ENCODE results near the gene HOMER1. TPM values are rescaled to one million over a fixed set of nuclear protein-coding genes. Genes with fewer than 3 reads are reported as not detected.

Gene HOMER1
- polyA plus RNA-seq, 3 donors, result 0.03 to 0.62 (median 0.04) TPM

GRCh38 chr5:79489773-79490172, 24.2 kb downstream of the HOMER1 start:
- no CpG with 5 or more reads among the region's 1 CpG for WGBS (ENCODE audit: insufficient coverage)
- Mint-ChIP-seq H3K36me3 (no peaks in the 10 kb centered on the region), H3K9me3 (peaks cover 0 to 2% (median 0%) of the 10 kb centered on the region in 7 donors), H3K27me3 (ENCODE audit: low read depth in 3 of 3) (peaks cover 1 to 11% (median 9%) of the 10 kb centered on the region in 3 donors), H3K4me1 (no peaks in the 10 kb centered on the region), H3K4me3 (no peak overlapping the region), H3K27ac (no peak overlapping the region)
- Histone ChIP-seq H3K79me2 (ENCODE audit: insufficient read depth, low read length) (no peaks in the 10 kb centered on the region), H4K20me1 (ENCODE audit: insufficient read depth, low read length) (no peaks in the 10 kb centered on the region), H3K36me3 (replicated peaks in 1 of 2; ENCODE audit: control insufficient read depth in 1 of 2, insufficient read depth in 2 of 2, low read length in 2 of 2) (no peaks in the 10 kb centered on the region), H3K27me3 (ENCODE audit: control insufficient read depth in 2 of 2, insufficient read depth in 2 of 2, low read length in 2 of 2) (peaks cover 0 to 14% of the 10 kb centered on the region in 2 donors), H3K4me3 (replicated peaks in 1 of 3; ENCODE audit: low read depth in 2 of 3, low read length in 3 of 3) (no peak overlapping the region), H3K27ac (ENCODE audit: low read depth in 1 of 2, low read length in 2 of 2) (no peak overlapping the region), H3K9me3 (replicated peaks in 1 of 2; ENCODE audit: control insufficient read depth in 1 of 2, insufficient read depth in 1 of 2, low read length in 2 of 2) (no peaks in the 10 kb centered on the region), H2AFZ (ENCODE audit: insufficient read depth, low read depth, low read length, poor library complexity, severe bottlenecking) (no peak overlapping the region), H3K4me2 (replicated peaks; ENCODE audit: extremely low read depth, low read length, poor library complexity, severe bottlenecking) (no peak overlapping the region), H3K4me1 (ENCODE audit: control insufficient read depth in 1 of 2, insufficient read depth in 2 of 2, low read length in 2 of 2) (no peaks in the 10 kb centered on the region), H3K9ac (ENCODE audit: insufficient read depth, low read length, poor library complexity, severe bottlenecking) (no peak overlapping the region)
- TF ChIP-seq CTCF (IDR thresholded peaks at IDR 0.05), result no peak
- no peak for DNase-seq
- intact Hi-C loops (cut with micrococcal nuclease), result no loop called here

- Mint-ChIP-seq H3K4me1 (no peaks in the 10 kb centered on the region), H3K36me3 (no peaks in the 10 kb centered on the region), H3K9me3 (peaks cover 0 to 4% (median 0%) of the 10 kb centered on the region in 7 donors), H3K4me3 (no peak overlapping the region), H3K27ac (no peak overlapping the region), H3K27me3 (ENCODE audit: low read depth in 3 of 3) (peaks cover under 1 to 13% (median 5%) of the 10 kb centered on the region in 3 donors)
- Histone ChIP-seq H3K9me3 (replicated peaks in 1 of 2; ENCODE audit: control insufficient read depth in 1 of 2, insufficient read depth in 1 of 2, low read length in 2 of 2) (no peaks in the 10 kb centered on the region), H4K20me1 (ENCODE audit: insufficient read depth, low read length) (no peaks in the 10 kb centered on the region), H3K36me3 (replicated peaks in 1 of 2; ENCODE audit: control insufficient read depth in 1 of 2, insufficient read depth in 2 of 2, low read length in 2 of 2) (no peaks in the 10 kb centered on the region), H3K4me3 (replicated peaks in 1 of 3; ENCODE audit: low read depth in 2 of 3, low read length in 3 of 3) (no peak overlapping the region), H3K4me1 (ENCODE audit: control insufficient read depth in 1 of 2, insufficient read depth in 2 of 2, low read length in 2 of 2) (no peaks in the 10 kb centered on the region), H3K9ac (ENCODE audit: insufficient read depth, low read length, poor library complexity, severe bottlenecking) (no peak overlapping the region), H3K4me2 (replicated peaks; ENCODE audit: extremely low read depth, low read length, poor library complexity, severe bottlenecking) (no peak overlapping the region), H3K79me2 (ENCODE audit: insufficient read depth, low read length) (no peaks in the 10 kb centered on the region), H2AFZ (ENCODE audit: insufficient read depth, low read depth, low read length, poor library complexity, severe bottlenecking) (no peak overlapping the region), H3K27me3 (ENCODE audit: control insufficient read depth in 2 of 2, insufficient read depth in 2 of 2, low read length in 2 of 2) (peaks cover 0 to 13% of the 10 kb centered on the region in 2 donors), H3K27ac (ENCODE audit: low read depth in 1 of 2, low read length in 2 of 2) (no peak overlapping the region)
- TF ChIP-seq CTCF (IDR thresholded peaks at IDR 0.05), result no peak
- no peak for DNase-seq
- intact Hi-C loops (cut with micrococcal nuclease), result no loop called here
Measured at GRCh38 chr5:79488775-79489174, 25.2 kb downstream of the HOMER1 start.

All from CD14-positive monocyte (primary cell).